Sigmoid colon (tissue), 4 donors: Measurements from ENCODE around the gene SS18.

Source experiments
- CTCF ChIP-seq, 4 experiments: fragments of 450-650 bp in 3 of 4; fragments of 200-600 bp in 1 of 4; IDR thresholded peaks; one replicate each; pipeline ENCODE4 v1.5.1; 2016 to 2019; ENCODE audit warnings: antibody characterized with exemption in 4 of 4, mild to moderate bottlenecking in 3 of 4, moderate library complexity in 2 of 4
- EP300 ChIP-seq, 4 donors: sonication (generic); formaldehyde crosslinking; IDR thresholded peaks; one replicate each; pipeline ENCODE4 v1.6.1; 2017; ENCODE audit warnings: antibody characterized with exemption in 4 of 4
- POLR2A ChIP-seq, 2 donors: fragments of 450-650 bp; IDR thresholded peaks; one replicate each; pipeline ENCODE4 v1.6.1; 2016; ENCODE audit warnings: antibody characterized with exemption in 2 of 2, mild to moderate bottlenecking in 2 of 2, moderate library complexity in 2 of 2
- POLR2AphosphoS5 ChIP-seq, 4 donors: sonication (generic); formaldehyde crosslinking; IDR thresholded peaks; one replicate each; pipeline ENCODE4 v1.6.1; 2017; ENCODE audit warnings: antibody characterized with exemption in 4 of 4

GRCh38 chr18:26017929-26018328 lies 72.5 kb downstream of the SS18 start:
- TF ChIP-seq CTCF (IDR thresholded peaks at IDR 0.05) (no peak), POLR2AphosphoS5 (IDR thresholded peaks at IDR 0.05) (no peak), POLR2A (IDR thresholded peaks at IDR 0.05) (no peak), EP300 (IDR thresholded peaks at IDR 0.05) (no peak)
